ENCODE results near the gene TNFSF15. TPM values are rescaled to one million over a fixed set of nuclear protein-coding genes. Genes with fewer than 3 reads are reported as not detected.

TNFSF15 gene
- total RNA-seq, 1 experiment from 2014 or later = not detected

- Histone ChIP-seq H2BK120ac (ENCODE audit: low read depth, low read length, poor library complexity, severe bottlenecking) (no peak overlapping the region), H3K4me2 (ENCODE audit: insufficient read depth, insufficient read length, low read length) (no peak overlapping the region)
- H3K4me3 Mint-ChIP-seq = no peak overlapping the region
These were observed 39.5 kb upstream of the TNFSF15 start for GRCh38 chr9:114845373-114845772.

More at GRCh38 chr9:114845373-114845772, 39.5 kb upstream of the TNFSF15 start:
- H3K23ac ChIP-seq (ENCODE audit: insufficient read length, low read depth, low read length) = no peak overlapping the region
- no peak overlapping the region for H3K18ac ChIP-seq (ENCODE audit: insufficient read length, low read depth, low read length)
- H3K4ac ChIP-seq (ENCODE audit: low read depth, low read length) = no peak overlapping the region
- H3K27ac ChIP-seq (ENCODE audit: insufficient read length, low read depth, low read length) = no peak overlapping the region
- H3K14ac ChIP-seq (ENCODE audit: insufficient read depth, low read length) = no peak overlapping the region
- H4K5ac ChIP-seq (ENCODE audit: insufficient read length, low read depth, low read length) = no peak overlapping the region
- H3K4me1 Mint-ChIP-seq = no peaks in the 10 kb centered on the region
- no peak overlapping the region for H2BK15ac ChIP-seq (ENCODE audit: low read depth, low read length)
- H4K8ac ChIP-seq (replicated peaks; ENCODE audit: insufficient read length, low read depth, low read length) = no peak overlapping the region
- H3K27ac Mint-ChIP-seq = no peak overlapping the region
- no peak overlapping the region for H2BK5ac ChIP-seq (ENCODE audit: insufficient read length, low read length)
- H3K4me1 ChIP-seq (ENCODE audit: insufficient read depth, low read length) = no peaks in the 10 kb centered on the region
- no peak overlapping the region for H2AK5ac ChIP-seq (ENCODE audit: insufficient read length, low read length)
- no peak overlapping the region for H2AFZ ChIP-seq (ENCODE audit: low read length)
- peaks cover 5% of the 10 kb centered on the region for H3K27me3 Mint-ChIP-seq (ENCODE audit: low read depth)
- no peaks in the 10 kb centered on the region for H4K20me1 ChIP-seq (ENCODE audit: control insufficient read depth, insufficient read depth, insufficient read length)
- WGBS (ENCODE audit: extremely low coverage, insufficient read length, low lambda C conversion rate) = no CpG with 5 or more reads among the region's 5 CpGs
- DNase-seq = no peak
- TF ChIP-seq CTCF (conservative IDR thresholded peaks at IDR 0.05) = no peak
- H3K23me2 ChIP-seq (ENCODE audit: insufficient read length, low read depth, low read length, poor library complexity, severe bottlenecking) = no peaks in the 10 kb centered on the region
- no peak overlapping the region for H2BK12ac ChIP-seq (ENCODE audit: insufficient read length, low read depth, low read length)
- no peaks in the 10 kb centered on the region for H3K79me1 ChIP-seq (ENCODE audit: insufficient read depth, low read depth, low read length, poor library complexity, severe bottlenecking)
- H3K9me3 ChIP-seq (ENCODE audit: control insufficient read depth, low read depth, low read length) = no peaks in the 10 kb centered on the region
- H3K56ac ChIP-seq (ENCODE audit: insufficient read length, low read depth, low read length) = no peak overlapping the region
- H3K79me2 ChIP-seq (ENCODE audit: insufficient read depth, low read length) = no peaks in the 10 kb centered on the region
- no peaks in the 10 kb centered on the region for H3K27me3 ChIP-seq (ENCODE audit: insufficient read depth, low read length)
- no peak overlapping the region for H4K91ac ChIP-seq (ENCODE audit: insufficient read length, low read depth, low read length)
- H3T11ph ChIP-seq (ENCODE audit: low read length) = no peak overlapping the region
- H3K9me3 Mint-ChIP-seq = no peaks in the 10 kb centered on the region
- no peaks in the 10 kb centered on the region for H3K36me3 Mint-ChIP-seq (ENCODE audit: insufficient read depth in 1 of 3, low read depth in 3 of 3)
- no peak overlapping the region for H3K9ac ChIP-seq (ENCODE audit: extremely low read depth, insufficient read length, low read length)
- no peak overlapping the region for H2BK20ac ChIP-seq (ENCODE audit: low read depth, low read length, poor library complexity, severe bottlenecking)
